GM23338 (cell line): ENCODE measurements around the gene SLC38A10. TPM values are rescaled to one million over a fixed set of nuclear protein-coding genes. Genes with fewer than 3 reads are reported as not detected.

Source experiments
- ATAC-seq: fragments of 200-7000 bp; cut with Tn5 transposase; 3 replicates; pipeline ENCODE4 v1.9.1; 2020
- DNase-seq: peaks from one replicate; pipeline ENCODE4 v3.0.0-alpha.2; 2015; ENCODE audit warnings: low spot score
- H2AFZ ChIP-seq: fragments of 200-600 bp; sonication (generic); 2 replicates; pipeline ENCODE4 v1.8.0; 2016; ENCODE audit warnings: antibody characterized with exemption, mild to moderate bottlenecking, moderate library complexity
- H3F3A ChIP-seq: fragments of 200-600 bp; sonication (generic); replicated peaks from 2 replicates; pipeline ENCODE4 v1.8.0; 2017; ENCODE audit warnings: antibody characterized with exemption, mixed run types, low read depth
- H3K27ac ChIP-seq: fragments of 200-600 bp; sonication (generic); 2 replicates; pipeline ENCODE4 v1.6.1; 2016; ENCODE audit warnings: low read depth
- H3K27me3 ChIP-seq: fragments of 200-600 bp; sonication (generic); 2 replicates; pipeline ENCODE4 v1.8.0; 2016; ENCODE audit warnings: mild to moderate bottlenecking, mixed run types, moderate library complexity; ENCODE audit not compliant: insufficient read depth
- H3K36me3 ChIP-seq: fragments of 200-600 bp; sonication (generic); 2 replicates; pipeline ENCODE4 v1.8.0; 2016; ENCODE audit warnings: mild to moderate bottlenecking; ENCODE audit not compliant: insufficient read depth
- H3K4me1 ChIP-seq: fragments of 200-600 bp; sonication (generic); 2 replicates; pipeline ENCODE4 v1.8.0; 2016; ENCODE audit warnings: mild to moderate bottlenecking, moderate library complexity; ENCODE audit not compliant: insufficient read depth
- H3K4me2 ChIP-seq: fragments of 200-600 bp; sonication (generic); 2 replicates; pipeline ENCODE4 v1.7.1; 2017; ENCODE audit warnings: mixed run types
- H3K4me3 ChIP-seq: fragments of 200-600 bp; sonication (generic); 2 replicates; pipeline ENCODE4 v1.6.1; 2016; ENCODE audit warnings: mixed run types
- H3K79me2 ChIP-seq: fragments of 200-600 bp; sonication (generic); replicated peaks from 2 replicates; pipeline ENCODE4 v1.8.0; 2017; ENCODE audit warnings: mild to moderate bottlenecking; ENCODE audit not compliant: insufficient read depth
- H3K9me2 ChIP-seq: fragments of 200-600 bp; sonication (generic); 2 replicates; pipeline ENCODE4 v1.8.0; 2017; ENCODE audit not compliant: insufficient read depth
- H4K20me1 ChIP-seq: fragments of 200-600 bp; sonication (generic); replicated peaks from 2 replicates; pipeline ENCODE4 v1.8.0; 2017; ENCODE audit warnings: mild to moderate bottlenecking; ENCODE audit not compliant: insufficient read depth
- H3K27ac Mint-ChIP-seq: 2 replicates; pipeline ENCODE4 v1.8.0; 2020; ENCODE audit warnings: inconsistent platforms, mild to moderate bottlenecking, moderate library complexity, mixed read lengths
- H3K27me3 Mint-ChIP-seq: 3 replicates; pipeline ENCODE4 v1.8.0; 2022; ENCODE audit warnings: low read depth, mild to moderate bottlenecking, moderate library complexity, mixed read lengths, inconsistent platforms; ENCODE audit not compliant: insufficient read depth, poor library complexity
- H3K36me3 Mint-ChIP-seq: 3 replicates; pipeline ENCODE4 v1.8.0; 2021; ENCODE audit warnings: low read depth, mild to moderate bottlenecking, inconsistent platforms, moderate library complexity, mixed read lengths
- H3K4me1 Mint-ChIP-seq: 3 replicates; pipeline ENCODE4 v1.8.0; 2020; ENCODE audit warnings: mild to moderate bottlenecking, inconsistent platforms, mixed read lengths
- H3K4me3 Mint-ChIP-seq: 3 replicates; pipeline ENCODE4 v1.8.0; 2021; ENCODE audit warnings: moderate library complexity, mild to moderate bottlenecking, inconsistent platforms, mixed read lengths
- H3K9me3 Mint-ChIP-seq: 3 replicates; pipeline ENCODE4 v1.8.0; 2020; ENCODE audit warnings: moderate library complexity, mild to moderate bottlenecking, inconsistent platforms, mixed read lengths
- CREB1 ChIP-seq: fragments of 250-450 bp; sonication (Bioruptor Pico); IDR thresholded peaks from 2 replicates; pipeline ENCODE4 v1.5.0; 2020; ENCODE audit warnings: low read depth, mild to moderate bottlenecking, moderate library complexity
- CTCF ChIP-seq, 2 experiments: fragments of 200-600 bp in 1 of 2; sonication (generic) in 1 of 2; conservative IDR thresholded peaks; 2 replicates each; pipeline versions ENCODE4 v1.5.1 to v1.6.1; 2016 to 2017; ENCODE audit warnings: antibody characterized with exemption in 2 of 2, low read depth in 2 of 2, mild to moderate bottlenecking in 2 of 2, moderate library complexity in 1 of 2
- EZH2 ChIP-seq: fragments of 200-600 bp; sonication (generic); IDR thresholded peaks from one replicate; pipeline ENCODE4 v1.8.0; 2017; ENCODE audit warnings: antibody characterized with exemption, mild to moderate bottlenecking, low read depth; ENCODE audit not compliant: unreplicated experiment
- EZH2phosphoT487 ChIP-seq: fragments of 200-600 bp; sonication (generic); IDR thresholded peaks from one replicate; pipeline ENCODE4 v1.8.1; 2018; ENCODE audit warnings: antibody characterized with exemption; ENCODE audit not compliant: unreplicated experiment
- JUNB ChIP-seq: IDR thresholded peaks from one replicate; pipeline ENCODE4 v1.6.1; 2016; ENCODE audit warnings: antibody characterized with exemption; ENCODE audit not compliant: unreplicated experiment
- POLR2AphosphoS5 ChIP-seq: IDR thresholded peaks from 2 replicates; pipeline ENCODE4 v1.6.1; 2016; ENCODE audit warnings: antibody characterized with exemption, low read depth
- ZNF114 ChIP-seq: fragments of 250-450 bp; sonication (Bioruptor Pico); IDR thresholded peaks from 2 replicates; pipeline ENCODE4 v1.5.0; 2020; ENCODE audit warnings: mild to moderate bottlenecking, moderate library complexity
- ZNF331 ChIP-seq: fragments of 250-450 bp; sonication (Bioruptor Pico); IDR thresholded peaks from 2 replicates; pipeline ENCODE4 v1.5.0; 2020; ENCODE audit warnings: low read depth, mild to moderate bottlenecking, moderate library complexity
- polyA plus RNA-seq: library from polyadenylated mRNA; unstranded; fragments of >200 nt; fragmentation: Nextera tagmentation; extraction: Ambion mirVana; gene quantifications from 2 replicates; pipeline ENCODE4 v1.2.1, GENCODE V29; 2016
- total RNA-seq: library from RNA; depleted of rRNA; stranded (reverse); fragments of >200 nt; shearing (Covaris generic); gene quantifications from 2 replicates; pipeline ENCODE4 v1.2.3, GENCODE V29; 2014

SLC38A10 gene
- total and polyA plus RNA-seq, 2 experiments from 2014 or later = 17.1 to 55.8 TPM

DNA sequence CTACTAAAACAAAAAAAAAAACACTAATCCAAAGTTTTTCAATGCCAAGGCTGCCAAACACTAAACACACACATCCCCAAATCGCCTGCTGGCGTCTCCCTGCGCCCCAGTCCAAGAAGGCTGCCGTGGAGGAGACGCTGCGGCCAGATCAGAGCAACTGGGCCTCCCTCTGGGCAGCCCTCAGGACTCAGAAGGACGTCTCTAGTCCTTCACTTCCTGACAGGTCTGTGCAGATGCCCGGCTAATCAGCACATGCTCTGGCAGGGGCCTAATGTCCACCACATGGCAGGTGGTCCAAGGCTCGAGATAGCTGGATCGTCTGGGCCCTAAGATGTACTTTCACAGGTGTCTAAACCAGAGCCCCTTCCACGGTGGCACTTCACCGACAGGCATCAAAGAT, 2.7 kb downstream of the SLC38A10 start:
- Histone ChIP-seq H3K79me2 (peaks cover 39% of the 10 kb centered on the region), H3K27ac (no peak overlapping the region)
- H3K36me3 Mint-ChIP-seq = peaks cover 7% of the 10 kb centered on the region; the same call in 2 of the 3 replicates

DNA sequence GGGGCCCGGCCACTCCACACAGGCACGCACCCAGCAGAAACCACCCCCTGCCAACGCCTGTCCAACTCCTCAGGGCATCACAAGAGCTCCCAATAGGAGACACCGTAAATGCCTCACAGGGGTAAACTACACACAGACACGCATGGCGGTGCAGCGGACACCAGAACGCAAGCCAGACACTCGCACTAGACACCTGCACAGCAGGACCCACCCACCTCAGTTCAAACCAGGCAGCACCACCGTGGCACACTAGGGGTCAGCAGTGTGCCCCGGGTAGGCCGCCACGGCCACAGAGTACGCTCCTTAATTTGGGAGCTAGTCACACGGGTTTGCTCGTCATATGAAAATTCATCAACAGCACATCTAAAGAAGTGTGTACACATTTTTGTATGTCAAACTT, 3.4 kb downstream of the SLC38A10 start:
- Mint-ChIP-seq H3K27ac (no peak overlapping the region), H3K9me3 (no peaks in the 10 kb centered on the region), H3K27me3 (peaks cover 10% of the 10 kb centered on the region), H3K4me1 (peaks cover 12% of the 10 kb centered on the region), H3K36me3 (peaks cover 7% of the 10 kb centered on the region; the same call in 2 of the 3 replicates), H3K4me3 (no peak overlapping the region)
- Histone ChIP-seq H3K27me3 (no peaks in the 10 kb centered on the region), H3K4me1 (peaks cover 4% of the 10 kb centered on the region; the same call in 1 of the 2 replicates), H3K4me3 (no peak overlapping the region), H3F3A (peaks cover 4% of the 10 kb centered on the region; the same call in 1 of the 2 replicates), H3K9me2 (no peaks in the 10 kb centered on the region), H3K79me2 (peaks cover 39% of the 10 kb centered on the region), H2AFZ (no peak overlapping the region), H3K36me3 (no peaks in the 10 kb centered on the region), H3K27ac (no peak overlapping the region), H3K4me2 (no peak overlapping the region), H4K20me1 (peaks cover 30% of the 10 kb centered on the region)
- peak; percentile 58 to 85 for TF ChIP-seq CTCF (conservative IDR thresholded peaks at IDR 0.05; ENCODE audit: low read depth in 2 of 2)
- TF ChIP-seq ZNF331 (CRISPR knock-in tag) = no peak
- DNase-seq (peak; percentile 76), ATAC-seq (peak; percentile 30)

More for the DNA sequence above, 2.7 kb downstream of the SLC38A10 start:
- H3K4me2 ChIP-seq = no peak overlapping the region
- DNase-seq (no peak), ATAC-seq (no peak)
- peaks cover 4% of the 10 kb centered on the region; the same call in 1 of the 2 replicates for H3F3A ChIP-seq
- no peak for TF ChIP-seq EZH2phosphoT487
- H3K36me3 ChIP-seq = no peaks in the 10 kb centered on the region
- no peaks in the 10 kb centered on the region for H3K9me2 ChIP-seq
- Mint-ChIP-seq H3K4me3 (no peak overlapping the region), H3K9me3 (no peaks in the 10 kb centered on the region), H3K4me1 (peaks cover 13% of the 10 kb centered on the region), H3K27ac (no peak overlapping the region), H3K27me3 (peaks cover 10% of the 10 kb centered on the region)
- peaks cover 4% of the 10 kb centered on the region; the same call in 1 of the 2 replicates for H3K4me1 ChIP-seq
- no peaks in the 10 kb centered on the region for H3K27me3 ChIP-seq
- H4K20me1 ChIP-seq = peaks cover 30% of the 10 kb centered on the region
- no peak overlapping the region for H2AFZ ChIP-seq
- H3K4me3 ChIP-seq = no peak overlapping the region

DNA sequence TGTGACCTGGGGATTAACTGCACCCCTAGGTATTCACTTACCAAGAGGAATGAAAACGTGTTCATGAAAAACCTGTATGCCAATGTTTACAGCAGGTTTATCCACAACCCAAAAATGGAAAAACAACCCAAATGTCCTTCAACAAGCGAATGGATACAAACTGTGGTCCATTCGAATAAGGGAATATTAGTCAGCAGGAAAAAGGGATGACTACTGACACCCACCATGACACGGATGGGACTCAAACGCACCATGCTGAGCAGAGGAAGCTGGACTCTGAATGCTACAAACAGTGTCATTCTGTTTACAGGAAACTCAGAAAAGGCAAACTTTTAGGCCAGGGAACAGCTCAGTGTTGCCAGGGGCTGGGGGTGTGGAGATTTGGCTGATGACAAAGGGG, 4.9 kb downstream of the SLC38A10 start:
- Histone ChIP-seq H3K4me2 (no peak overlapping the region), H3K36me3 (no peaks in the 10 kb centered on the region), H3K79me2 (peaks cover 41% of the 10 kb centered on the region), H2AFZ (no peak overlapping the region), H3K9me2 (no peaks in the 10 kb centered on the region), H3K27me3 (no peaks in the 10 kb centered on the region), H3F3A (no peaks in the 10 kb centered on the region), H3K4me1 (peaks cover 4% of the 10 kb centered on the region; the same call in 1 of the 2 replicates), H3K4me3 (no peak overlapping the region), H3K27ac (no peak overlapping the region), H4K20me1 (peaks cover 30% of the 10 kb centered on the region)
- ATAC-seq (no peak), DNase-seq (no peak)
- peaks cover 8% of the 10 kb centered on the region for H3K27me3 Mint-ChIP-seq
- H3K27ac Mint-ChIP-seq = no peak overlapping the region
- H3K4me1 Mint-ChIP-seq = peaks cover 5% of the 10 kb centered on the region; the same call in 2 of the 3 replicates
- peaks cover 7% of the 10 kb centered on the region; the same call in 2 of the 3 replicates for H3K36me3 Mint-ChIP-seq
- H3K4me3 Mint-ChIP-seq = no peak overlapping the region
- no peaks in the 10 kb centered on the region for H3K9me3 Mint-ChIP-seq
- TF ChIP-seq ZNF114 (CRISPR knock-in tag) (no peak), CREB1 (no peak), CTCF (conservative IDR thresholded peaks at IDR 0.05; ENCODE audit: low read depth in 2 of 2) (no peak), POLR2AphosphoS5 (no peak), EZH2 (no peak), JUNB (no peak)
